Measurements from ENCODE around the gene CRLF1.

- TF ChIP-seq CTCF (conservative IDR thresholded peaks at IDR 0.05) (no peak), EZH2 (IDR thresholded peaks at IDR 0.05; ENCODE audit: low read depth) (no peak)
Measured at GRCh38 chr19:18562086-18562485, 44.5 kb downstream of the CRLF1 start.

Measured in PC-9 (cell line).